ENCODE results near the gene SLC15A5.

Gene SLC15A5

GRCh38 chr12:16261944-16262475, 15.5 kb downstream of the SLC15A5 start:
- Histone ChIP-seq H3K27me3 (ENCODE audit: control insufficient read depth, insufficient read depth, low read length) (no peaks in the 10 kb centered on the region), H3K36me3 (ENCODE audit: control insufficient read depth, low read depth, low read length) (no peaks in the 10 kb centered on the region), H3K27ac (ENCODE audit: low read length) (no peak overlapping the region), H3K9me3 (ENCODE audit: control insufficient read depth, low read depth, low read length) (peaks cover 6% of the 10 kb centered on the region), H3K4me3 (ENCODE audit: low read length) (no peak overlapping the region), H3K4me1 (ENCODE audit: control insufficient read depth, low read depth, low read length) (no peaks in the 10 kb centered on the region), H3K9ac (ENCODE audit: low read length) (no peak overlapping the region)

DNA sequence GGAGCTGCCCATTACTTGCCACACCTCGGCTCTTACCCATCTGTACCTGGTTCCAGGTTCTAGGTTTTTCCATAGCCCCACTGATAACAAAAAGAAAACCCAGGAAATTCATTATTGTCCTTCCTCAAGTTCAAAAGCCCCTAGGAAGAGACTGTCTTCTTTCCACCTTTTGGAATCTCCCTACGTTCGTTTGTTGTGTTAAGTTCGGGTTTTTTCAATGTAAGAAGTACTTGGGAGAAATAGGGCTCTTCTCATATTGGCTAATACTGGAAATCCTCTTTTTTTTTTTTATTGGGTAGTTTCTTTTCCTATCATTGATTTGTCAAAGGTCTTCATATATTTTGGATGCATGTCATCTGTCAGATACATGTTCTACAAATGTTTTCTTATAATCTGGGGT, 17.3 kb downstream of the SLC15A5 start:
- Histone ChIP-seq H3K4me3 (ENCODE audit: low read length) (no peak overlapping the region), H3K27ac (ENCODE audit: low read length) (no peak overlapping the region), H3K27me3 (ENCODE audit: control insufficient read depth, insufficient read depth, low read length) (no peaks in the 10 kb centered on the region), H3K36me3 (ENCODE audit: control insufficient read depth, low read depth, low read length) (no peaks in the 10 kb centered on the region), H3K4me1 (ENCODE audit: control insufficient read depth, low read depth, low read length) (no peaks in the 10 kb centered on the region), H3K9ac (ENCODE audit: low read length) (no peak overlapping the region), H3K9me3 (ENCODE audit: control insufficient read depth, low read depth, low read length) (peaks cover 6% of the 10 kb centered on the region)

DNA sequence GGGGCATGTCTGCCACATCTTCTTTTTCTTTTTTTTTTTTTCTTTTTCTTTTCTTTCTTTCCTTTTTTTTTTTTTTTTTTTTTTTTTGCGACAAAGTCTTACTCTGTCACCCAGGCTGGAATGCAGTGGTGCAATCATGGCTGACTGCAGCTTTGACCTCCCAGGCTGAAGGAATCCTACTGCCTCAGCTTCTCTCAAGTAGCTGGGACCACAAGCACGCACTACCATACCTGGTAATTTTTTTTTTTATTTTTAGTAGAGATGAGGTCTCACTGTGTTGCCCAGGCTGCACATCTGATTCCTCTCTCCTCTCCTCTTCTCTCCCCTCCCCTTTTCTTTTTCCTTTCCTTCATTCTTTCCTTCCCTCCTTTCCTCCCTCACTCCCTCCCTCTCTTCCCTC, 18.5 kb downstream of the SLC15A5 start:
- no peaks in the 10 kb centered on the region for H3K27me3 ChIP-seq (ENCODE audit: control insufficient read depth, insufficient read depth, low read length)
- H3K4me3 ChIP-seq (ENCODE audit: low read length) = no peak overlapping the region
- H3K27ac ChIP-seq (ENCODE audit: low read length) = no peak overlapping the region
- H3K36me3 ChIP-seq (ENCODE audit: control insufficient read depth, low read depth, low read length) = no peaks in the 10 kb centered on the region
- no peak overlapping the region for H3K9ac ChIP-seq (ENCODE audit: low read length)
- H3K9me3 ChIP-seq (ENCODE audit: control insufficient read depth, low read depth, low read length) = no peaks in the 10 kb centered on the region
- no peaks in the 10 kb centered on the region for H3K4me1 ChIP-seq (ENCODE audit: control insufficient read depth, low read depth, low read length)

DNA sequence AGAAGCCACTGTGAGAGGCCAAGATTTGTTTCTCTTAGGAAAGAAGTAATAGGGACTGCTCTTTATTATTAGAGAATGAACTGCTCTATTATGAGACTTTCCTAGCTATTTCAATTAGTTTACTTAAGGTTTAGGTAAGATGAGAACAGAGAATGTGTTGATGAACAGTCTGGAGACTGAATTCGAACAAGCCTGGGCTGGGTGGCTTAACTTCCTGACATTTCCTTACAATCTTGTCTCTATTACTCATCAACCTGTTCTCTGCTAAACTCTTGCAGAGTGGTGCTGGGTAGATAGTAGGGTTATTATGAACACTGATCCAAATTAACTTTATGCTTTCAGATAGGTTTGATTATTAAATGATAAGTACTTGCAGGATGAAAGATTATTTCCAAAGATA, 31.2 kb downstream of the SLC15A5 start:
- H3K27me3 ChIP-seq (ENCODE audit: control insufficient read depth, insufficient read depth, low read length) = no peaks in the 10 kb centered on the region
- H3K27ac ChIP-seq (ENCODE audit: low read length) = no peak overlapping the region
- H3K9me3 ChIP-seq (ENCODE audit: control insufficient read depth, low read depth, low read length) = no peaks in the 10 kb centered on the region
- no peak overlapping the region for H3K9ac ChIP-seq (ENCODE audit: low read length)
- no peaks in the 10 kb centered on the region for H3K36me3 ChIP-seq (ENCODE audit: control insufficient read depth, low read depth, low read length)
- H3K4me3 ChIP-seq (ENCODE audit: low read length) = no peak overlapping the region
- H3K4me1 ChIP-seq (ENCODE audit: control insufficient read depth, low read depth, low read length) = no peaks in the 10 kb centered on the region

GRCh38 chr12:16245209-16245608, 32.3 kb downstream of the SLC15A5 start:
- no peaks in the 10 kb centered on the region for H3K9me3 ChIP-seq (ENCODE audit: control insufficient read depth, low read depth, low read length)
- H3K4me3 ChIP-seq (ENCODE audit: low read length) = no peak overlapping the region
- H3K27me3 ChIP-seq (ENCODE audit: control insufficient read depth, insufficient read depth, low read length) = no peaks in the 10 kb centered on the region
- H3K36me3 ChIP-seq (ENCODE audit: control insufficient read depth, low read depth, low read length) = no peaks in the 10 kb centered on the region
- no peaks in the 10 kb centered on the region for H3K4me1 ChIP-seq (ENCODE audit: control insufficient read depth, low read depth, low read length)
- H3K9ac ChIP-seq (ENCODE audit: low read length) = no peak overlapping the region
- no peak overlapping the region for H3K27ac ChIP-seq (ENCODE audit: low read length)

DNA sequence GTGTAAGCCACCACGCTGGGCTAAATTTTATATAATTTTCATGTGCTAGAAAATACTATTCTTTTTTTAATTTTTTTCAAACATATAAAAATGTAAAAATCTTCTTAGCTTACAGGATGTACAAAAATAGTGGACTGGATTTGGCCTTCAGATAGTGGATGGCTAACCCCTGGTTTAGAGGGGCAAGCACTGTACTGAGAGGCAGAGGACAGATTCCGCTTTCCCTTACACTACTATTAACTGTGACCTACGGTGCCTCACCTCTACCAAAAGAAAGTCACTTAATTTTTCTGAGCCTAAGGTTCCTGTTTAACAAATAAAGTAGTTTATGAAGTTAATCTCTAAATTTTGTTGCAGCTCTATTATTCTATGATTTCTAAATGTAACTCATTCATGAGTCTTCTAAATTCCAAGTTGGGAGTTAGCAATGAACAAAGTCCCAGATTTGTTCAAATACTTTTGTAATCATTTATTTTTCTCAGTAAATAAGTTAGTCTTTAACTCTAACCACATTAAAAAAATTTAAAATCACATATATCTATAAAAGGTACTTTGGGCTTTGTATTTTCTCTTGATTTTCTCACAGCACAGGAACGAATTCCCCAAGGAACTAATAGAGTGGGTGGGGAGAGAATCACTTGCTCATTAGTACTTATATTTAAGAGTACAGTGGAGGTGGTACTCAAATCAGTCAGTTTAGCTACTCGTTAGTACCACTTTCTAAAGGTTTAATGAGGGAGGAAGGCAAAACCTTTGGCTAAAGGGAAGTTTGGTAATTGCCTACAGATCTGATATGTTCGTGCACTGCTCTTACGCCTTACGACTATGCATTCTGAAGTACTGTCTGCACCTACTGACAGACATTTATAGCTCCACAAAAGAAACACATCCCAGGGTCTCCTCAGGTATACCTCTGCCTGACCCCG, 33.7 kb downstream of the SLC15A5 start:
- H3K27me3 ChIP-seq (ENCODE audit: control insufficient read depth, insufficient read depth, low read length) = no peaks in the 10 kb centered on the region
- H3K4me3 ChIP-seq (ENCODE audit: low read length) = no peak overlapping the region
- no peaks in the 10 kb centered on the region for H3K9me3 ChIP-seq (ENCODE audit: control insufficient read depth, low read depth, low read length)
- no peaks in the 10 kb centered on the region for H3K36me3 ChIP-seq (ENCODE audit: control insufficient read depth, low read depth, low read length)
- no peak overlapping the region for H3K27ac ChIP-seq (ENCODE audit: low read length)
- no peaks in the 10 kb centered on the region for H3K4me1 ChIP-seq (ENCODE audit: control insufficient read depth, low read depth, low read length)
- H3K9ac ChIP-seq (ENCODE audit: low read length) = no peak overlapping the region

- Histone ChIP-seq H3K4me1 (ENCODE audit: control insufficient read depth, low read depth, low read length) (no peaks in the 10 kb centered on the region), H3K27me3 (ENCODE audit: control insufficient read depth, insufficient read depth, low read length) (no peaks in the 10 kb centered on the region), H3K9me3 (ENCODE audit: control insufficient read depth, low read depth, low read length) (no peaks in the 10 kb centered on the region), H3K27ac (ENCODE audit: low read length) (no peak overlapping the region), H3K36me3 (ENCODE audit: control insufficient read depth, low read depth, low read length) (no peaks in the 10 kb centered on the region), H3K9ac (ENCODE audit: low read length) (no peak overlapping the region), H3K4me3 (ENCODE audit: low read length) (no peak overlapping the region)
Measured at GRCh38 chr12:16241346-16241745, 36.1 kb downstream of the SLC15A5 start.

GRCh38 chr12:16238661-16239060, 38.8 kb downstream of the SLC15A5 start:
- Histone ChIP-seq H3K4me1 (ENCODE audit: control insufficient read depth, low read depth, low read length) (no peaks in the 10 kb centered on the region), H3K4me3 (ENCODE audit: low read length) (no peak overlapping the region), H3K27me3 (ENCODE audit: control insufficient read depth, insufficient read depth, low read length) (no peaks in the 10 kb centered on the region), H3K9ac (ENCODE audit: low read length) (no peak overlapping the region), H3K36me3 (ENCODE audit: control insufficient read depth, low read depth, low read length) (no peaks in the 10 kb centered on the region), H3K9me3 (ENCODE audit: control insufficient read depth, low read depth, low read length) (no peaks in the 10 kb centered on the region), H3K27ac (ENCODE audit: low read length) (no peak overlapping the region)

GRCh38 chr12:16229676-16230075, 47.8 kb downstream of the SLC15A5 start:
- Histone ChIP-seq H3K4me1 (ENCODE audit: control insufficient read depth, low read depth, low read length) (no peaks in the 10 kb centered on the region), H3K9ac (ENCODE audit: low read length) (no peak overlapping the region), H3K36me3 (ENCODE audit: control insufficient read depth, low read depth, low read length) (no peaks in the 10 kb centered on the region), H3K9me3 (ENCODE audit: control insufficient read depth, low read depth, low read length) (peaks cover 4% of the 10 kb centered on the region), H3K4me3 (ENCODE audit: low read length) (no peak overlapping the region), H3K27me3 (ENCODE audit: control insufficient read depth, insufficient read depth, low read length) (no peaks in the 10 kb centered on the region), H3K27ac (ENCODE audit: low read length) (no peak overlapping the region)

DNA sequence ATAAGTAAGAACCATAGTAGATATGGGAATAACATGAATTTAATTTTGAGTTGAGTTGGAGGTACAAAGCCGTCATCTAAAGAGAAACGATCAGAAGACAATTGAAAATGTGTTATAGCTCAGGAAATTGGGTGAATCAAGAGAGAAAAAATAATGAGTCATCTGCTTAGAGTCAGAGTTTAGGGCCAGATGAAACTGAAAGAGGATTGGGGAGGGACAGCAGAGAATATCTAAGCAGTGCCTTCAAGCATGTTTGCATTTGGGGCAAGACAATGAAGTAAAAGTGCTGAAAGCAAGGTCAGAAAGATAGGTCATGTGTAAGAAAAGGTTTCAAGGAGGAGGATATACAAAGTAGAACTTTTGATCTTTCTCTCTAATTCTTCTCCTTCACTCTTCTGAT, 49.4 kb downstream of the SLC15A5 start:
- Histone ChIP-seq H3K27me3 (ENCODE audit: control insufficient read depth, insufficient read depth, low read length) (no peaks in the 10 kb centered on the region), H3K36me3 (ENCODE audit: control insufficient read depth, low read depth, low read length) (no peaks in the 10 kb centered on the region), H3K9me3 (ENCODE audit: control insufficient read depth, low read depth, low read length) (peaks cover 4% of the 10 kb centered on the region), H3K9ac (ENCODE audit: low read length) (no peak overlapping the region), H3K27ac (ENCODE audit: low read length) (no peak overlapping the region), H3K4me3 (ENCODE audit: low read length) (no peak overlapping the region), H3K4me1 (ENCODE audit: control insufficient read depth, low read depth, low read length) (no peaks in the 10 kb centered on the region)

- no peaks in the 10 kb centered on the region for H3K36me3 ChIP-seq (ENCODE audit: control insufficient read depth, low read depth, low read length)
- no peaks in the 10 kb centered on the region for H3K9me3 ChIP-seq (ENCODE audit: control insufficient read depth, low read depth, low read length)
- no peak overlapping the region for H3K4me3 ChIP-seq (ENCODE audit: low read length)
- H3K27ac ChIP-seq (ENCODE audit: low read length) = no peak overlapping the region
- no peak overlapping the region for H3K9ac ChIP-seq (ENCODE audit: low read length)
- H3K27me3 ChIP-seq (ENCODE audit: control insufficient read depth, insufficient read depth, low read length) = no peaks in the 10 kb centered on the region
- H3K4me1 ChIP-seq (ENCODE audit: control insufficient read depth, low read depth, low read length) = no peaks in the 10 kb centered on the region
Measured at GRCh38 chr12:16225692-16226091, 51.8 kb downstream of the SLC15A5 start.

GRCh38 chr12:16224196-16224595, 53.3 kb downstream of the SLC15A5 start:
- Histone ChIP-seq H3K4me1 (ENCODE audit: control insufficient read depth, low read depth, low read length) (no peaks in the 10 kb centered on the region), H3K4me3 (ENCODE audit: low read length) (no peak overlapping the region), H3K27me3 (ENCODE audit: control insufficient read depth, insufficient read depth, low read length) (no peaks in the 10 kb centered on the region), H3K9me3 (ENCODE audit: control insufficient read depth, low read depth, low read length) (no peaks in the 10 kb centered on the region), H3K9ac (ENCODE audit: low read length) (no peak overlapping the region), H3K36me3 (ENCODE audit: control insufficient read depth, low read depth, low read length) (no peaks in the 10 kb centered on the region), H3K27ac (ENCODE audit: low read length) (no peak overlapping the region)
